RWPE2 (cell line): ENCODE results near the gene CCR5AS.
A peak's percentile ranks its signal among the peaks of the same experiment; 100 is the strongest.

Experiments used
- ATAC-seq: fragments of 200-7000 bp; cut with Tn5 transposase; 3 replicates; pipeline ENCODE4 v1.9.1; 2021; ENCODE audit warnings: low read depth
- DNase-seq: peaks from one replicate; pipeline ENCODE4 v3.0.0-alpha.2; 2020; ENCODE audit warnings: low spot score
- H3K27ac ChIP-seq: fragments of 450-650 bp; 2 replicates; pipeline ENCODE4 v1.5.1; 2017; ENCODE audit warnings: mild to moderate bottlenecking; ENCODE audit not compliant: poor library complexity, severe bottlenecking
- H3K27me3 ChIP-seq: fragments of 250-450 bp; sonication (Bioruptor Pico); 2 replicates; pipeline ENCODE4 v1.5.1; 2021; ENCODE audit warnings: mild to moderate bottlenecking, moderate library complexity; ENCODE audit not compliant: insufficient read depth, poor library complexity, severe bottlenecking
- H3K36me3 ChIP-seq: fragments of 250-450 bp; sonication (Bioruptor Pico); 2 replicates; pipeline ENCODE4 v1.5.1; 2020; ENCODE audit warnings: low read depth, mild to moderate bottlenecking, moderate library complexity
- H3K4me1 ChIP-seq: fragments of 250-450 bp; sonication (Bioruptor Pico); 2 replicates; pipeline ENCODE4 v1.5.1; 2021; ENCODE audit warnings: mild to moderate bottlenecking, moderate library complexity; ENCODE audit not compliant: insufficient read depth, poor library complexity, severe bottlenecking
- H3K4me3 ChIP-seq: fragments of 250-450 bp; sonication (Bioruptor Pico); 2 replicates; pipeline ENCODE4 v1.5.1; 2021; ENCODE audit warnings: mild to moderate bottlenecking, moderate library complexity; ENCODE audit not compliant: severe bottlenecking
- H3K9me3 ChIP-seq: fragments of 250-450 bp; sonication (Bioruptor Pico); 2 replicates; pipeline ENCODE4 v1.5.1; 2021; ENCODE audit warnings: mild to moderate bottlenecking, moderate library complexity; ENCODE audit not compliant: severe bottlenecking
- TF ChIP-seq, protein P1 (sequence below): fragments of 450-650 bp; IDR thresholded peaks from one replicate; pipeline ENCODE4 v1.5.1; 2017; ENCODE audit warnings: mild to moderate bottlenecking, moderate library complexity; ENCODE audit not compliant: poor library complexity, severe bottlenecking

Gene CCR5AS

DNA sequence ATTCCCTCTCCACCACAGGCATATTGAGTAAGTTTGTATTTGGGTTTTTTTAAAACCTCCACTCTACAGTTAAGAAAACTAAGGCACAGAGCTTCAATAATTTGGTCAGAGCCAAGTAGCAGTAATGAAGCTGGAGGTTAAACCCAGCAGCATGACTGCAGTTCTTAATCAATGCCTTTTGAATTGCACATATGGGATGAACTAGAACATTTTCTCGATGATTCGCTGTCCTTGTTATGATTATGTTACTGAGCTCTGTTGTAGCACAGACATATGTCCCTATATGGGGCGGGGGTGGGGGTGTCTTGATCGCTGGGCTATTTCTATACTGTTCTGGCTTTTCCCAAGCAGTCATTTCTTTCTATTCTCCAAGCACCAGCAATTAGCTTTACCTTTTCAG is 37.7 kb downstream of the CCR5AS start:
- peaks cover 5% of the 10 kb centered on the region for H3K27me3 ChIP-seq
- H3K27ac ChIP-seq, result no peak overlapping the region
- TF ChIP-seq, protein P1, sequence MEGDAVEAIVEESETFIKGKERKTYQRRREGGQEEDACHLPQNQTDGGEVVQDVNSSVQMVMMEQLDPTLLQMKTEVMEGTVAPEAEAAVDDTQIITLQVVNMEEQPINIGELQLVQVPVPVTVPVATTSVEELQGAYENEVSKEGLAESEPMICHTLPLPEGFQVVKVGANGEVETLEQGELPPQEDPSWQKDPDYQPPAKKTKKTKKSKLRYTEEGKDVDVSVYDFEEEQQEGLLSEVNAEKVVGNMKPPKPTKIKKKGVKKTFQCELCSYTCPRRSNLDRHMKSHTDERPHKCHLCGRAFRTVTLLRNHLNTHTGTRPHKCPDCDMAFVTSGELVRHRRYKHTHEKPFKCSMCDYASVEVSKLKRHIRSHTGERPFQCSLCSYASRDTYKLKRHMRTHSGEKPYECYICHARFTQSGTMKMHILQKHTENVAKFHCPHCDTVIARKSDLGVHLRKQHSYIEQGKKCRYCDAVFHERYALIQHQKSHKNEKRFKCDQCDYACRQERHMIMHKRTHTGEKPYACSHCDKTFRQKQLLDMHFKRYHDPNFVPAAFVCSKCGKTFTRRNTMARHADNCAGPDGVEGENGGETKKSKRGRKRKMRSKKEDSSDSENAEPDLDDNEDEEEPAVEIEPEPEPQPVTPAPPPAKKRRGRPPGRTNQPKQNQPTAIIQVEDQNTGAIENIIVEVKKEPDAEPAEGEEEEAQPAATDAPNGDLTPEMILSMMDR, result no peak
- no peaks in the 10 kb centered on the region for H3K36me3 ChIP-seq
- ATAC-seq (no peak), DNase-seq (no peak)
- H3K4me1 ChIP-seq, result no peaks in the 10 kb centered on the region
- H3K4me3 ChIP-seq, result no peak overlapping the region
- H3K9me3 ChIP-seq, result no peaks in the 10 kb centered on the region

- Histone ChIP-seq H3K9me3 (no peaks in the 10 kb centered on the region), H3K4me1 (no peaks in the 10 kb centered on the region), H3K4me3 (no peak overlapping the region), H3K36me3 (no peaks in the 10 kb centered on the region), H3K27ac (no peak overlapping the region), H3K27me3 (peaks cover 3% of the 10 kb centered on the region)
- TF ChIP-seq, protein P1, result peak; percentile 27
- ATAC-seq, result no peak
- DNase-seq, result no peak
Observed at GRCh38 chr3:46368569-46368968, 38.3 kb downstream of the CCR5AS start.

DNA sequence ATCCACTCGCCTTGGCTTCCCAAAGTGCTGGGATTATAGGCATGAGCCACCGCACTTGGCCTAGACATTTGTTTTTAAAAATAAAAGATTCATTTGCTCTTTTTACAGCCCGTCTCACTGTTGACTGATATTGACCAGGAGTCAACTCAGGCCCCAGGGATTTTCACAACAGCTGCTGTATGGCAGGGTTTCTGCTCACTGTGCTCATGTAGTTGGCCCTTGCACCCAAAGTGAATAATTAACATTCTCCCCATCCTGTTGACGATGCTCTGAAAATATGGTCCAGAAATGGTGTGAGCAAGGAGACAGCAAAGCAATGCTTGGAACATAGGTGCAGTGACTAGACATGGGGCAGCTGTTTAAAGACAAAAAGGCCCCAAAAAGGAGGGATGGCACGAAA is 39.1 kb downstream of the CCR5AS start:
- Histone ChIP-seq H3K4me1 (no peaks in the 10 kb centered on the region), H3K27ac (no peak overlapping the region)
- TF ChIP-seq, protein P1, result no peak

GRCh38 chr3:46365737-46366524 is 40.9 kb downstream of the CCR5AS start:
- Histone ChIP-seq H3K9me3 (no peaks in the 10 kb centered on the region), H3K27ac (no peak overlapping the region), H3K4me1 (no peaks in the 10 kb centered on the region), H3K36me3 (no peaks in the 10 kb centered on the region), H3K4me3 (no peak overlapping the region), H3K27me3 (peaks cover 3% of the 10 kb centered on the region)
- TF ChIP-seq, protein P1, result no peak
- DNase-seq (no peak), ATAC-seq (peak; percentile 31; the same call in 2 of the 3 replicates)

More for the DNA sequence above, 39.1 kb downstream of the CCR5AS start:
- Histone ChIP-seq H3K9me3 (no peaks in the 10 kb centered on the region), H3K36me3 (no peaks in the 10 kb centered on the region), H3K4me3 (no peak overlapping the region), H3K27me3 (peaks cover 3% of the 10 kb centered on the region)
- no peak for ATAC-seq
- no peak for DNase-seq

GRCh38 chr3:46365041-46365440 is 41.8 kb downstream of the CCR5AS start:
- no peak overlapping the region for H3K27ac ChIP-seq
- TF ChIP-seq, protein P1, result no peak
- H3K9me3 ChIP-seq, result no peaks in the 10 kb centered on the region
- DNase-seq, result no peak
- H3K4me1 ChIP-seq, result no peaks in the 10 kb centered on the region
- H3K27me3 ChIP-seq, result no peaks in the 10 kb centered on the region
- no peak for ATAC-seq
- H3K4me3 ChIP-seq, result no peak overlapping the region
- H3K36me3 ChIP-seq, result no peaks in the 10 kb centered on the region
